PC-3 (cell line): ENCODE measurements around the gene ATG7.

Experiments used
- CTCF ChIP-seq: fragments of 300-600 bp; sonication (generic); conservative IDR thresholded peaks from 2 replicates; pipeline ENCODE4 v1.5.1; 2017; ENCODE audit warnings: antibody characterized with exemption, low read depth, mild to moderate bottlenecking, low read length
- EZH2 ChIP-seq: fragments of 300-600 bp; sonication (generic); IDR thresholded peaks from one replicate; pipeline ENCODE4 v1.6.1; 2017; ENCODE audit warnings: antibody characterized with exemption, mild to moderate bottlenecking, low read length; ENCODE audit not compliant: unreplicated experiment
- EZH2phosphoT487 ChIP-seq: fragments of 300-600 bp; sonication (generic); IDR thresholded peaks from 2 replicates; pipeline ENCODE4 v1.6.1; 2018; ENCODE audit warnings: mild to moderate bottlenecking, antibody characterized with exemption, low read length, borderline replicate concordance

- TF ChIP-seq EZH2 (no peak), CTCF (no peak), EZH2phosphoT487 (no peak)
These were observed 163.4 kb downstream of the ATG7 start for GRCh38 chr3:11435440-11436165.
